HG02981 (cell line): ENCODE results near the gene IDUA.
"Not testable (repeated sequence)": the region's sequence is repeated elsewhere in the genome, so short reads cannot be mapped to it uniquely, and the experiment has no call there.

Experiments
- ATAC-seq: cut with Tn5 transposase; IDR thresholded peaks from one replicate; pipeline ENCODE4 v1.9.1; 2021; ENCODE audit warnings: mild to moderate bottlenecking, moderate library complexity; ENCODE audit not compliant: unreplicated experiment

The IDUA gene

GRCh38 chr4:986879-987623, at the start of gene IDUA:
TSS of gene IDUA (plus strand) at chr4:987044. CDS start at chr4:987085, 41 bp downstream.
- peak; percentile 60 for ATAC-seq

GRCh38 chr4:939508-939907, 47.3 kb upstream of the IDUA start:
- ATAC-seq = not testable (repeated sequence)

- no peak for ATAC-seq
These were observed 41.4 kb upstream of the IDUA start for GRCh38 chr4:945274-946102.

- no peak for ATAC-seq
These were observed 40.8 kb upstream of the IDUA start for GRCh38 chr4:946103-946450.

- ATAC-seq = no peak
These were observed 40.0 kb upstream of the IDUA start for GRCh38 chr4:946517-947471.

GRCh38 chr4:947491-947971, 39.3 kb upstream of the IDUA start:
- no peak for ATAC-seq

GRCh38 chr4:948101-948935, 38.5 kb upstream of the IDUA start:
- no peak for ATAC-seq

- no peak for ATAC-seq
These were observed 37.9 kb upstream of the IDUA start for GRCh38 chr4:948936-949300.

- ATAC-seq = no peak
These were observed 37.2 kb upstream of the IDUA start for GRCh38 chr4:949656-950055.

- no peak for ATAC-seq
These were observed 36.5 kb upstream of the IDUA start for GRCh38 chr4:950136-951020.

- ATAC-seq = no peak
These were observed 35.7 kb upstream of the IDUA start for GRCh38 chr4:951186-951585.

GRCh38 chr4:951594-952468, 35.0 kb upstream of the IDUA start:
- no peak for ATAC-seq

- ATAC-seq = no peak
These were observed 33.8 kb upstream of the IDUA start for GRCh38 chr4:952881-953573.

- ATAC-seq = no peak
These were observed 33.3 kb upstream of the IDUA start for GRCh38 chr4:953574-953915.

GRCh38 chr4:954211-955020, 32.4 kb upstream of the IDUA start:
- ATAC-seq = no peak

- ATAC-seq = no peak
These were observed 31.5 kb upstream of the IDUA start for GRCh38 chr4:955161-955921.
